ENCODE results near the gene PDCD2L. TPM values are rescaled to one million over a fixed set of nuclear protein-coding genes. Genes with fewer than 3 reads are reported as not detected.
A peak's percentile ranks its signal among the peaks of the same experiment; 100 is the strongest.

The PDCD2L gene
- total RNA-seq, 1 donor from 2014 or later: 30.0 TPM

GRCh38 chr19:34471906-34472700 is 67.9 kb downstream of the PDCD2L start:
- intact Hi-C loops (cut with DNase I): no loop called here
- Histone ChIP-seq H3K9me3 (no peaks in the 10 kb centered on the region), H3K27ac (peak overlapping the region; percentile 33 to 46), H3K4me1 (peaks cover 14 to 26% of the 10 kb centered on the region in 2 donors), H3K36me3 (peaks cover 32 to 61% of the 10 kb centered on the region in 2 donors), H3K4me3 (no peak overlapping the region), H3K27me3 (no peaks in the 10 kb centered on the region)
- TF ChIP-seq CTCF (IDR thresholded peaks at IDR 0.05): no peak
- DNase-seq (ENCODE audit: low spot score in 2 of 2): no peak

- intact Hi-C loops (cut with DNase I): no loop called here
- H3K27ac ChIP-seq: peak overlapping the region; percentile 70 to 89
- peak overlapping the region in 1 of 2 donors; percentile 7 for H3K4me3 ChIP-seq
- H3K9me3 ChIP-seq: no peaks in the 10 kb centered on the region
- H3K27me3 ChIP-seq: no peaks in the 10 kb centered on the region
- no peak for TF ChIP-seq CTCF (IDR thresholded peaks at IDR 0.05)
- H3K36me3 ChIP-seq: peaks cover 15 to 38% of the 10 kb centered on the region in 2 donors
- H3K4me1 ChIP-seq: peaks cover 14 to 26% of the 10 kb centered on the region in 2 donors
- no peak for DNase-seq (ENCODE audit: low spot score in 2 of 2)
These were observed 70.2 kb downstream of the PDCD2L start for GRCh38 chr19:34474233-34474989.

- Histone ChIP-seq H3K4me1 (peaks cover 14 to 27% of the 10 kb centered on the region in 2 donors), H3K27ac (peak overlapping the region; percentile 89), H3K27me3 (no peaks in the 10 kb centered on the region), H3K4me3 (peak overlapping the region in 1 of 2 donors; percentile 42), H3K36me3 (peaks cover 11 to 29% of the 10 kb centered on the region in 2 donors), H3K9me3 (no peaks in the 10 kb centered on the region)
- no peak for TF ChIP-seq CTCF (IDR thresholded peaks at IDR 0.05)
- intact Hi-C loops (cut with DNase I): no loop called here
- DNase-seq (ENCODE audit: low spot score in 2 of 2): peak in 1 of 2 donors; percentile 58
These were observed 71.1 kb downstream of the PDCD2L start for GRCh38 chr19:34475026-34475974.

Other genes with a start within 250 kb of the PDCD2L start
- 107 TPM for gene LSM14A, start 231.9 kb upstream of the PDCD2L start, total RNA-seq
- gene GARRE1, start 149.8 kb upstream of the PDCD2L start, total RNA-seq: 59.2 TPM
- 337 TPM for gene GPI, start 39.2 kb upstream of the PDCD2L start, total RNA-seq
- gene UBA2, start 24.0 kb downstream of the PDCD2L start, total RNA-seq: 162 TPM
- 127 TPM for gene WTIP, start 77.4 kb downstream of the PDCD2L start, total RNA-seq

Measured in ascending aorta (tissue), 2 donors.